ENCODE data around the gene PHYHD1. TPM values are rescaled to one million over a fixed set of nuclear protein-coding genes. Genes with fewer than 3 reads are reported as not detected.
A peak's percentile ranks its signal among the peaks of the same experiment; 100 is the strongest.

The PHYHD1 gene
- total RNA-seq, 3 donors from 2014 or later, result 24.3 to 67.0 (median 44.8) TPM

GRCh38 chr9:128884164-128884563, 36.6 kb upstream of the PHYHD1 start:
- Histone ChIP-seq H3K27ac (peak overlapping the region in 1 of 2 donors; percentile 65), H3K27me3 (no peaks in the 10 kb centered on the region), H3K9me3 (no peaks in the 10 kb centered on the region), H3K4me3 (peak overlapping the region in 2 of 3 donors; percentile 93 to 99), H3K36me3 (no peaks in the 10 kb centered on the region), H3K4me1 (peaks cover 0 to 39% of the 10 kb centered on the region in 2 donors)
- TF ChIP-seq POLR2A (IDR thresholded peaks at IDR 0.05), result no peak
- TF ChIP-seq CTCF (IDR thresholded peaks at IDR 0.05), result no peak
- no peak for TF ChIP-seq POLR2AphosphoS5 (IDR thresholded peaks at IDR 0.05)
- no peak for DNase-seq (ENCODE audit: low spot score in 2 of 2)
- intact Hi-C loops (cut with DNase I; ENCODE audit: low total_unique reads), result no loop called here

DNA sequence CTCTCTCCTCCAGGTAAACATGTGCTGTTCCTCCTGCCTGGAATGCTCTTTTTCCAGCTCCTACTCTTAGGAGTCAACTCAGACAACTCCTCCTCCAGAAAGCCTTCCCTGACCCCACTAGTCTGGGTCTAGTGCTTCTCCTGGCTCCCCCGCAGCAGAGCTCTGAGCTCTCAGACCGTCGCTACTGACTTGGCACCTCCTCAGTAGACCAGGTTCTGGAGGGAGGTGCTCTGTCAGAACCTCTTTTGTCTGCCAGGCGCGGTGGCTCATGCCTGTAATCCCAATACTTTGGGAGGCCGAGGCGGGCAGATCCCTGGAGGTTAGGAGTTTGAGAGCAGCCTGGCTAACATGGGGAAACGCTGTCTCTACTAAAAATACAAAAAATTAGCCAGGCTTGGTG, 35.4 kb upstream of the PHYHD1 start:
- DNase-seq (ENCODE audit: low spot score in 2 of 2), result no peak
- Histone ChIP-seq H3K4me1 (peaks cover 0 to 47% of the 10 kb centered on the region in 2 donors), H3K36me3 (no peaks in the 10 kb centered on the region), H3K9me3 (no peaks in the 10 kb centered on the region), H3K27me3 (no peaks in the 10 kb centered on the region), H3K4me3 (no peak overlapping the region), H3K27ac (peak overlapping the region; percentile 40 to 65)
- TF ChIP-seq POLR2AphosphoS5 (IDR thresholded peaks at IDR 0.05), result no peak
- TF ChIP-seq CTCF (IDR thresholded peaks at IDR 0.05), result no peak
- TF ChIP-seq POLR2A (IDR thresholded peaks at IDR 0.05), result no peak
- intact Hi-C loops (cut with DNase I; ENCODE audit: low total_unique reads), result no loop called here

- Histone ChIP-seq H3K36me3 (no peaks in the 10 kb centered on the region), H3K4me1 (peaks cover 0 to 48% of the 10 kb centered on the region in 2 donors), H3K9me3 (no peaks in the 10 kb centered on the region), H3K27ac (peak overlapping the region; percentile 56 to 65), H3K27me3 (no peaks in the 10 kb centered on the region), H3K4me3 (peak overlapping the region in 1 of 3 donors; percentile 32)
- no peak for DNase-seq (ENCODE audit: low spot score in 2 of 2)
- TF ChIP-seq POLR2AphosphoS5 (IDR thresholded peaks at IDR 0.05), result no peak
- no peak for TF ChIP-seq CTCF (IDR thresholded peaks at IDR 0.05)
- TF ChIP-seq POLR2A (IDR thresholded peaks at IDR 0.05), result no peak
- intact Hi-C loops (cut with DNase I; ENCODE audit: low total_unique reads), result no loop called here
These were observed 35.0 kb upstream of the PHYHD1 start for GRCh38 chr9:128885798-128886197.

DNA sequence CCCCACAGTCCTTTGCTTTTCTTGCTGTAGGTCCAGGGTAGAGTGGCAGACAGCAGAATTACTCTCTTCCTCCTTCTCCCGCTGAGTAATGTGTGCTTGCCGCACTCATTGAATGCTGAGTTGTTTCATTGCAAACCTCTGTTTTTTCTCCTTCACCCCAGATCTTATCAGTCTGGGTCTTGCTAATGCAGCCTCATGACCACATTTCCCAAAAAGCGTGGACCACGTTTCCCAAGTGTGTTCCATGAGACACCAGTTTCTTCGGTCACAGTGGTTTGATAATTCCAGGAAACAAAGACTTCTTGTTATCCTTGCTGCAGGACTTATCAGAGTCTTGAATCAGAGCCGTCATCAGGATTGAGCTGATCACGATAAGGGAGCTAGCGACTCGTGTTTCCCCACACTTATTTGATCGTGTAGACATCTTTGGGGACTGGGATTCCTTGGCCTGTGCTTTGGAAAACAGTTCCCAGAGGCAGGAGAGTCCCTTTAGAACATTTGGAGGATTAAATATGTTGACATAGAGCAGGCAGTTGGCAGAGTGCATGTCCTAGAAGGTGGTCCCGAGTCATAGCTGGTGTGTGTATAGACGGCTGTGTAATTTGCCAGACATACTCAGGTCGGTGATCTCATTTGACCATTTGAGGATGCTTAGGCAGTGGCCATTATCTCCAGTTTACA, 34.4 kb upstream of the PHYHD1 start:
- Histone ChIP-seq H3K27ac (peak overlapping the region; percentile 56 to 65), H3K36me3 (no peaks in the 10 kb centered on the region), H3K4me3 (peak overlapping the region in 1 of 3 donors; percentile 32)

More for the DNA sequence above, 34.4 kb upstream of the PHYHD1 start:
- H3K9me3 ChIP-seq, result no peaks in the 10 kb centered on the region
- no peak for DNase-seq (ENCODE audit: low spot score in 2 of 2)
- TF ChIP-seq POLR2A (IDR thresholded peaks at IDR 0.05) (no peak), CTCF (IDR thresholded peaks at IDR 0.05) (no peak), POLR2AphosphoS5 (IDR thresholded peaks at IDR 0.05) (no peak)
- H3K4me1 ChIP-seq, result peaks cover under 1 to 50% of the 10 kb centered on the region in 2 donors
- intact Hi-C loops (cut with DNase I; ENCODE audit: low total_unique reads), result no loop called here
- H3K27me3 ChIP-seq, result no peaks in the 10 kb centered on the region
